GM19467 (cell line): Measurements from ENCODE around the gene NPIPA2.
"Not testable (repeated sequence)": the region's sequence is repeated elsewhere in the genome, so short reads cannot be mapped to it uniquely, and the experiment has no call there.

Experiments
- ATAC-seq: cut with Tn5 transposase; IDR thresholded peaks from one replicate; pipeline ENCODE4 v1.9.1; 2021; ENCODE audit warnings: mild to moderate bottlenecking, moderate library complexity; ENCODE audit not compliant: unreplicated experiment

NPIPA2 gene

GRCh38 chr16:14742273-14743128 is at the start of gene NPIPA2:
Gene NPIPA2 (plus strand): TSS chr16:14742533. CDS start chr16:14748066, 5,533 bp downstream.
- peak; percentile 99 for ATAC-seq

GRCh38 chr16:14694129-14694528 is 48.2 kb upstream of the NPIPA2 start, which contains the start of gene PLA2G10:
Gene PLA2G10 (minus strand): TSS chr16:14694308. CDS start chr16:14694229, 79 bp downstream.
- not testable (repeated sequence) for ATAC-seq

GRCh38 chr16:14701859-14702258 is 40.5 kb upstream of the NPIPA2 start:
- ATAC-seq = not testable (repeated sequence)

- ATAC-seq = not testable (repeated sequence)
Observed at GRCh38 chr16:14702672-14703071, 39.7 kb upstream of the NPIPA2 start.

GRCh38 chr16:14703156-14704011 is 38.9 kb upstream of the NPIPA2 start, which contains the start of gene NPIPA3:
Gene NPIPA3 (plus strand): TSS chr16:14703411. CDS start chr16:14708944, 5,533 bp downstream.
- peak; percentile 98 for ATAC-seq

GRCh38 chr16:14733233-14733632 is 9.1 kb upstream of the NPIPA2 start:
- not testable (repeated sequence) for ATAC-seq

GRCh38 chr16:14740832-14741385 is 1.4 kb upstream of the NPIPA2 start:
- not testable (repeated sequence) for ATAC-seq

- not testable (repeated sequence) for ATAC-seq
Observed at GRCh38 chr16:14741794-14742193, 539 bp upstream of the NPIPA2 start.

- not testable (repeated sequence) for ATAC-seq
Observed at GRCh38 chr16:14773654-14774053, 31.3 kb downstream of the NPIPA2 start.

GRCh38 chr16:14775624-14776023 is 33.3 kb downstream of the NPIPA2 start:
- ATAC-seq = not testable (repeated sequence)

- not testable (repeated sequence) for ATAC-seq
Observed at GRCh38 chr16:14776763-14777162, 34.4 kb downstream of the NPIPA2 start.

GRCh38 chr16:14779368-14779877 is 37.1 kb downstream of the NPIPA2 start:
- not testable (repeated sequence) for ATAC-seq

GRCh38 chr16:14786180-14786579 is 43.8 kb downstream of the NPIPA2 start:
- not testable (repeated sequence) for ATAC-seq

GRCh38 chr16:14789577-14789976 is 47.2 kb downstream of the NPIPA2 start:
- ATAC-seq = not testable (repeated sequence)

GRCh38 chr16:14790320-14790956 is 48.1 kb downstream of the NPIPA2 start:
- not testable (repeated sequence) for ATAC-seq

GRCh38 chr16:14792914-14793313 is 50.6 kb downstream of the NPIPA2 start:
- ATAC-seq = not testable (repeated sequence)

GRCh38 chr16:14797558-14797957 is 55.2 kb downstream of the NPIPA2 start:
- ATAC-seq = not testable (repeated sequence)

- ATAC-seq = not testable (repeated sequence)
Observed at GRCh38 chr16:14803577-14803976, 61.2 kb downstream of the NPIPA2 start.

GRCh38 chr16:14807184-14807678 is 64.9 kb downstream of the NPIPA2 start:
- ATAC-seq = not testable (repeated sequence)

- not testable (repeated sequence) for ATAC-seq
Observed at GRCh38 chr16:14813890-14814289, 71.6 kb downstream of the NPIPA2 start.
